ENCODE data around the gene STYXL1.

The STYXL1 gene

DNA sequence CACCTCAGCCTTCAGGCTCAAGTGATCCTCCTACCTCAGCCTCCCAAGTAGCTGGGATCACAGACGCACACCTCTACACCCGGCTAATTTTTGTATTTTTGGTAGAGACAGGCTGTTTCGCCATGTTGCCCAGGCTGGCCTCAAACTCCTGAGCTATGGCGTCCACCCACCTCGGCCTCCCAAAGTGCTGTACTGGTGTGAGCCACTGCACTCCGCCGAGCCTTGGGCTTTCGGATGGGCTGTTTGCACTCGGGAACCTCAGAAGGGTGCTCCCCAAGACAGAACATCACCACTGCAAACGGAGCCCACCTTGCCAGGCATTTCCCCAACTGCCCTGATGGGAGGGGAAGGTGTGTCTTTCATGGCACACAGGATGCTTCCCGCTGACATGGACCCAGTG lies 80.7 kb downstream of the STYXL1 start:
- Histone ChIP-seq H3K9ac (ENCODE audit: low read depth, low read length) (no peak overlapping the region), H3K4me1 (ENCODE audit: insufficient read depth, low read length) (no peaks in the 10 kb centered on the region), H3K9me3 (ENCODE audit: insufficient read depth, low read depth, low read length) (no peaks in the 10 kb centered on the region), H3K36me3 (ENCODE audit: insufficient read depth, low read depth, low read length) (peaks cover 36% of the 10 kb centered on the region; the same call in 1 of the 2 replicates), H3K27me3 (ENCODE audit: insufficient read depth, low read length) (no peaks in the 10 kb centered on the region), H3K4me3 (ENCODE audit: low read length) (no peak overlapping the region), H3K27ac (ENCODE audit: low read length) (no peak overlapping the region)

DNA sequence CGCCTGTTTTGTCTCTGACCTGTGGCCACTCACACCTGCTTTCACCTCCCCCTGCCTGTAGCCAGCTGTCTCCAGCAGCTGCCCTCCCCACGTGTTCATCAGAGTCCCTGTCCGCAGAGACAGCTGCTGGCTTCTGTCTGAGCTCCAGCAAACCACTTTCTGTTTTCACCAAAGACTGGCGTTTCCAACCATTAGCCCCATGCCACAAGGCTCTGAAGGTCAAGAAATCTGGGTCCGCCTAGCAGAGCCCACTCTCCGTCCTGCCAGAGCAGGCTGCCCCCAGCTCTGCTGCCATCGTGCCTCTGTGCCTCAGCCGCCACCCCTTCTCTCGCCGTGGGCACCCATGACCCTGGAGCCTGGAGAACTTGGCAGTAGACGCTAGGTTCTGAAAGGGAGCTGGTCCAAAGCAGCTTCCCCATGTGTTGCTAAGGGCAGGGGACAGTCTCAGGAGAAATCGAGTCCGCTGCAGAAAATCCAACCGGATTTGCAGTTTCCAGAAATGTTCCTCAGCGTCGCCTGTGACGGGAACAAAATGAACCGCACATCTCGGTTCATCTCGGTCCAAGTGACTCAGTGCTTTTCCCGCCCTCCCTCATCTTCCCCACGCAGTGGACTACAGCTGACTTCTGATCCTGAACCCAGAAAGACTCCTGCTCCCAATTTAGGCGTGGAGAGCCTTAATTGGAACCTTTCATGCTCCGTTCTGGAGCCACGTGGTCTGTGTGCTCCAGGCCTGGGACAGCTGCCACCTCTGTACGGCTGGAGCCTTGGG lies 81.4 kb downstream of the STYXL1 start:
- Histone ChIP-seq H3K9me3 (ENCODE audit: insufficient read depth, low read depth, low read length) (no peaks in the 10 kb centered on the region), H3K4me1 (ENCODE audit: insufficient read depth, low read length) (no peaks in the 10 kb centered on the region), H3K36me3 (ENCODE audit: insufficient read depth, low read depth, low read length) (peaks cover 42% of the 10 kb centered on the region; the same call in 1 of the 2 replicates), H3K27ac (ENCODE audit: low read length) (no peak overlapping the region), H3K9ac (ENCODE audit: low read depth, low read length) (no peak overlapping the region), H3K27me3 (ENCODE audit: insufficient read depth, low read length) (no peaks in the 10 kb centered on the region), H3K4me3 (ENCODE audit: low read length) (no peak overlapping the region)

DNA sequence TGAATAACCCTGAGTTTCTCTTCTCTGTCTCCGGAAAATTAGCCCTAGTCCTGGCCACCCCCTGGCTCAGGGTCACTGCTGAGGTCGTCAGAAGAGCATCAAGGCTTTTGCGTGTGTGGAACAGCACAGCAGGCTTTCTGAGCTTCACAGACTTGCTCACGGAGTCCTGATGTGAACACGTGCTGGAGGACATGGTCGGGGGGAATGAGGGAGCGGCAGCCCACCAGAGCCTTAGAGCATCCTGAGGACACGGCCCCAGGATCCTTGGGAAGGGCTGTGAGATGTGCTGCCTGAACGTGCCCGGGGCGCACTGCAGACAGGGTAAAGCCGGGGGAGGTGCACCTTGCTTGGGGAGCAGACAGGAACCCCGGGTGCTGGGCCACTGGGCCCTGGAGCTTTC lies 82.2 kb downstream of the STYXL1 start:
- no peaks in the 10 kb centered on the region for H3K4me1 ChIP-seq (ENCODE audit: insufficient read depth, low read length)
- H3K9me3 ChIP-seq (ENCODE audit: insufficient read depth, low read depth, low read length) = no peaks in the 10 kb centered on the region
- H3K27ac ChIP-seq (ENCODE audit: low read length) = no peak overlapping the region
- no peaks in the 10 kb centered on the region for H3K27me3 ChIP-seq (ENCODE audit: insufficient read depth, low read length)
- no peak overlapping the region for H3K9ac ChIP-seq (ENCODE audit: low read depth, low read length)
- peaks cover 42% of the 10 kb centered on the region; the same call in 1 of the 2 replicates for H3K36me3 ChIP-seq (ENCODE audit: insufficient read depth, low read depth, low read length)
- no peak overlapping the region for H3K4me3 ChIP-seq (ENCODE audit: low read length)

DNA sequence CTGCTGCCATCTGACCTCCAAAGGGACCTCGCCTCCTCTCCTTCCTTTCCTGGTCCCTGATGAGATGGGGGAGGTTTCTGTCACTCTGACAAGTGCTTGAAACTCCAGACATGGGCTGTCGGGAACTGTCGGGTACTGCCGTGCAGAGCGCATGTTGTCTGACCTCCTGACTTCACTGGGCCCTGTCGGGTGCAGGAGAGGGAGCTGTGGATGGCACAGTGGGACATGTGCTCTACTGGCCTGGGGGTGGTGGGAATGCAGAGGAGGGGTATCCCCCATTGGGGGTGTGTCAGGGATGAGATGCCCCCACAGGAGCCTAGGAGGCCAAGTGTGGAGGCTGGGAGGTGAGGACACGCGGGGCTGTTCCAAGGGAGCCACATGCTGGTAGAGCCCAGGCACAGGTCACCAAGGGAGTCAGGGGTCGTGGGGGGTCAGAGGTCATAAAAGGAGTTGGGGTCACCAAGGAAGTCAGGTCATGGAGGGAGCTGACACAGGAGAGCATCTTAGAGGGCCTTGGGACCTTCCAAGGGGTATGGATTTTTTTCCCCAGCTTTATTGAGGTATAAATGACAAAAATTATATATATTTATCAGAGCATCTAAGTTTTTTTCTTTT lies 84.3 kb downstream of the STYXL1 start:
- no peak overlapping the region for H3K4me3 ChIP-seq (ENCODE audit: low read length)
- H3K4me1 ChIP-seq (ENCODE audit: insufficient read depth, low read length) = no peaks in the 10 kb centered on the region
- H3K9me3 ChIP-seq (ENCODE audit: insufficient read depth, low read depth, low read length) = no peaks in the 10 kb centered on the region
- H3K27me3 ChIP-seq (ENCODE audit: insufficient read depth, low read length) = no peaks in the 10 kb centered on the region
- peaks cover 58% of the 10 kb centered on the region for H3K36me3 ChIP-seq (ENCODE audit: insufficient read depth, low read depth, low read length)
- H3K9ac ChIP-seq (ENCODE audit: low read depth, low read length) = no peak overlapping the region
- no peak overlapping the region for H3K27ac ChIP-seq (ENCODE audit: low read length)

DNA sequence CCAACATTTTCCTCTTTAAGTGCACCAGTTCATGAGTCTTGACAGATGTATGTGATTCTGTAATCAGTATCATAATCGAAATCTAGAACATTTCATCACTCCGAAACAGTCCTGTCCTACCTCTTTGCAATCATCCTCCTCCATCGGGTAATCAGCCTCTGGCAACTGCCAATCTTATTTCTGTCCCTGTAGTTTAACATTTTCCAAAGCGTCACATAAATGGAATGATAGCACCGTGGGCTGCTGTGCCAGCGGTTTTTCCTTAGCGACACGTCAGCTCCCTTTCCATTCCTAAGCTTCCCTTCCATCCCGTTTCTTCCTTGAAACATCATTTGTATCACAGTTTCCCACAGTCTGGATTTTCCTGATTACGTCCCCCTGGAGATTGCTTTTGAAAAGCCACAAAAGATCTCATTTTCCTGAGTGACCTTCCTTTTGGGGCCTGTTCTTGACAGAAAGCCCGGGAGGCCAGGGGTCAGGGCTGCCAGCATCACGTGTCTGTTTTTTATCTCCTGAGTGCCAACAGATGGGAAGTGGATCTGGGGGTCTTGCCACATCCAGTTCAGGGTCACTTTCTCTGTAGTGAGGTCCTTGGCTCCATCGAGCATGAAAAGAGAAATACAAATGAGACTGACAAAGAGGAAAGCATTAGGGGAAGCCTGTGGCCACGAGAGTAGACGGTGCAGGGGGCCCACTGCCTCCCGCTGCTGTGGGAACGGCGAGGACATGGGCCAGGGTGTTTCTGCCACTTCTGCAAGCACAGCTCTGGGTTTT lies 85.0 kb downstream of the STYXL1 start:
- Histone ChIP-seq H3K9ac (ENCODE audit: low read depth, low read length) (no peak overlapping the region), H3K9me3 (ENCODE audit: insufficient read depth, low read depth, low read length) (no peaks in the 10 kb centered on the region), H3K4me1 (ENCODE audit: insufficient read depth, low read length) (peaks cover under 1% of the 10 kb centered on the region; the same call in 1 of the 2 replicates), H3K27ac (ENCODE audit: low read length) (no peak overlapping the region), H3K4me3 (ENCODE audit: low read length) (no peak overlapping the region), H3K27me3 (ENCODE audit: insufficient read depth, low read length) (no peaks in the 10 kb centered on the region), H3K36me3 (ENCODE audit: insufficient read depth, low read depth, low read length) (peaks cover 60% of the 10 kb centered on the region)

DNA sequence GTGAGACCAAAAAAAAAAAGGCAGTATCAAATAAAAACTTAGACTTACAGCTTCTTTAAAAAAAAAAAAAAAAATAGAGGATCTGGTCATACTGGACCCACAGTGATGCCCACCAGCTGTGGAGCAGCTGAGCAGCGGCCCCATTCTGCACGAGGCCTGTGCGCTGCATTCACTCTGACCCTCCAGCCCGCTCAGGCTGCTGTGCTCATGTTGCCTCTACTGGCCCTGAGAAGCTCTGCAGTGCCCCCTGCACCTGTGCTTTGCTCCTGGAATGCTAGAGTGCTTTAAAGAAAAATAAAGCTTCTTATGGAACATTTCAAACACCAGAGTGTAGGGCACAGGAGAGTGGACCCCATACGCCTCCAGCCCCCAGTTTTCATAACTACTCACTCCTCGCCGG lies 86.6 kb downstream of the STYXL1 start:
- H3K9me3 ChIP-seq (ENCODE audit: insufficient read depth, low read depth, low read length) = no peaks in the 10 kb centered on the region

DNA sequence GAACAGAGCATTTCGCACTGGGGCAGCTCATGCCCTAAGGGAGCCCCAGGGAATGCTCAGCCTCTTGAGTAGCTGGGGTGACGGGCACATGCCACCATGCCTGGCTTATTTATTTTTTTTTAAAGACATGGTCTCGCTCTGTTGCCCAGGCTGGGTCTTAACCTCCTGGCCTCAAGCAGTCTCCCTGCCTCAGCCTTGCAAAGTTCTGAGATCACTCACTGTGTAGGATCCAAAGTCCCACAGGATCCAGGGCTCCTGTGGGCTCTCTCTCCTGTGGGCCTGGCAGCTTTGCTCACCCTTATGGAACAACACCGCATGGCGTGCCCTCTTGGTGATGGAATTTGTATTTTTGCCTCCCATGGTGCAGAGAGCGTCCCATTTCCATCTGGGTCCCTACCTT lies 87.4 kb downstream of the STYXL1 start:
- H3K9me3 ChIP-seq (ENCODE audit: insufficient read depth, low read depth, low read length) = no peaks in the 10 kb centered on the region
- H3K4me1 ChIP-seq (ENCODE audit: insufficient read depth, low read length) = peaks cover 10% of the 10 kb centered on the region
- no peak overlapping the region for H3K9ac ChIP-seq (ENCODE audit: low read depth, low read length)
- H3K27me3 ChIP-seq (ENCODE audit: insufficient read depth, low read length) = no peaks in the 10 kb centered on the region
- H3K4me3 ChIP-seq (ENCODE audit: low read length) = no peak overlapping the region
- H3K36me3 ChIP-seq (ENCODE audit: insufficient read depth, low read depth, low read length) = peaks cover 66% of the 10 kb centered on the region
- H3K27ac ChIP-seq (ENCODE audit: low read length) = no peak overlapping the region

More for the DNA sequence above, 86.6 kb downstream of the STYXL1 start:
- Histone ChIP-seq H3K9ac (ENCODE audit: low read depth, low read length) (no peak overlapping the region), H3K4me3 (ENCODE audit: low read length) (no peak overlapping the region), H3K27ac (ENCODE audit: low read length) (no peak overlapping the region), H3K27me3 (ENCODE audit: insufficient read depth, low read length) (no peaks in the 10 kb centered on the region), H3K4me1 (ENCODE audit: insufficient read depth, low read length) (peaks cover 10% of the 10 kb centered on the region), H3K36me3 (ENCODE audit: insufficient read depth, low read depth, low read length) (peaks cover 62% of the 10 kb centered on the region)

DNA sequence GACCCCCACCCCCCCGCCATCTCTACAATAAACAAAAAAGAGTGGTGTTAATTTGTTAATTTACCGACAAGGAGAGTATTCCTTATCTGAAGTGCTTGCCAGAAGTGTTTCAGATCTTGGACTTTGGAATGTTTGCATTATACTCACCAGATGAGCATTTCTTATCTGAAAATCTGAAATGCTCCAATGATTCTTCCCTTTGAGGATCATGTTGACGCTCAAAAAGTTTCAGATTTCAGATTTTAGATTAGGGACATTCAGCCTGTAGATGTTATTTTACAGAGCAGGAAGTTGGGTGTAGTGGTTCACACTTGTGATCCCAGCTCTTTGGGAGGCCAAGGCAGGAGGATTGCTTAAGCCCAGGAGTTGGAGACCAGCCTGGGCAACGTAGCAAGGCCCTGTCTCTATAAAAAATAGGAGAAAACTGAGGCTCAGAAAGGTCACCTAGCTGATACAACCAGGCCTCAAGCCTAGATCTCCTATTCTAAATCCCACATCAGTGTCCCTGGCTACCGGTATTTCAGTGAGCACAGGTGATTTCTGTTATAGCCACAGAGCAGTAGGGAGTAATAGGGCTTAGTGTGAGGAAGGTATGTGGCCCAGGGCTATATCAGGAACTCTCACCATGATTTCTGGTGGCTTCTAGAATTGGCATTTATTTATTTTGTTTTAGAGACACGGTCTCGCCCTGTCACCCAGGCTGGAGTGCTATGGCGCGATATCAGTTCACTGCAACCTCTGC lies 88.8 kb downstream of the STYXL1 start:
- Histone ChIP-seq H3K27me3 (ENCODE audit: insufficient read depth, low read length) (no peaks in the 10 kb centered on the region), H3K4me3 (ENCODE audit: low read length) (no peak overlapping the region), H3K9ac (ENCODE audit: low read depth, low read length) (no peak overlapping the region), H3K9me3 (ENCODE audit: insufficient read depth, low read depth, low read length) (no peaks in the 10 kb centered on the region), H3K36me3 (ENCODE audit: insufficient read depth, low read depth, low read length) (peaks cover 74% of the 10 kb centered on the region), H3K4me1 (ENCODE audit: insufficient read depth, low read length) (peaks cover 10% of the 10 kb centered on the region), H3K27ac (ENCODE audit: low read length) (no peak overlapping the region)

DNA sequence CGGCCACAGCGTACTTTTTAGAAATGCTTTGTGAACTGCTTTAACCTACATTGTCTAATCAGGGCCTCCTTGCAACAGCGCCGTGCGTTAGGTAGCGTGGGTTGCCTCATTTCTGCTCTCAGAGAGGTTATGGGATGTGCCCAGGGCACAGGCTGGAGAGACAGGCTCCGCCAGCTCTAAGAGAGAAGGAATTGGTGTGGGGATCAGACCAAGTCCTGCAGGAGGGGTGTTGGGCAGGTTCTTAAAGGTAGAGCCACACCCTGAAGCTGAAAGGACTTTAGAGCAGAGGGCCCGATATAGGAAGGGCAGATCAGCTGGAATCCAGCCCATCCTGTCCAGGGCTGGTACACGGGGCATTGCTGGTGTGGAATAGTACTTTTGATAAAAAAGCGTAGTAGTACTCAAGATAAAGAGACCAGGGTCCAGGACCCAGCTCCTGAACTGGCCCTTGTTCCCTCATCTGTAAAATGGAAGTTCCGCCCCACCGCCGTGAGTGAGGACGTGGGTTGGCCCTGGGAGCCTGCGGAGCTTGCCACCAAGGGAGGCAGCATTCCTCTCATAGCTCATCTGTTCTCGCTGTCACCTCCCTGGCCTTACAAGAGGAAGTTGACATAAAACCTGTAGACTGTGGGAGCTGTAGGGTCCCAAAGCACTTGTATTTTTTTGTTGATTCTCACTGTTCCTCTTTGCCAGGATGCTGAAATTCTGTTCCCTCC lies 90.6 kb downstream of the STYXL1 start:
- H3K27me3 ChIP-seq (ENCODE audit: insufficient read depth, low read length) = no peaks in the 10 kb centered on the region
- H3K9ac ChIP-seq (ENCODE audit: low read depth, low read length) = no peak overlapping the region; the same call in 1 of the 2 replicates
- H3K4me1 ChIP-seq (ENCODE audit: insufficient read depth, low read length) = peaks cover 10% of the 10 kb centered on the region
- no peak overlapping the region for H3K4me3 ChIP-seq (ENCODE audit: low read length)
- H3K27ac ChIP-seq (ENCODE audit: low read length) = no peak overlapping the region
- H3K9me3 ChIP-seq (ENCODE audit: insufficient read depth, low read depth, low read length) = no peaks in the 10 kb centered on the region
- H3K36me3 ChIP-seq (ENCODE audit: insufficient read depth, low read depth, low read length) = peaks cover 67% of the 10 kb centered on the region

DNA sequence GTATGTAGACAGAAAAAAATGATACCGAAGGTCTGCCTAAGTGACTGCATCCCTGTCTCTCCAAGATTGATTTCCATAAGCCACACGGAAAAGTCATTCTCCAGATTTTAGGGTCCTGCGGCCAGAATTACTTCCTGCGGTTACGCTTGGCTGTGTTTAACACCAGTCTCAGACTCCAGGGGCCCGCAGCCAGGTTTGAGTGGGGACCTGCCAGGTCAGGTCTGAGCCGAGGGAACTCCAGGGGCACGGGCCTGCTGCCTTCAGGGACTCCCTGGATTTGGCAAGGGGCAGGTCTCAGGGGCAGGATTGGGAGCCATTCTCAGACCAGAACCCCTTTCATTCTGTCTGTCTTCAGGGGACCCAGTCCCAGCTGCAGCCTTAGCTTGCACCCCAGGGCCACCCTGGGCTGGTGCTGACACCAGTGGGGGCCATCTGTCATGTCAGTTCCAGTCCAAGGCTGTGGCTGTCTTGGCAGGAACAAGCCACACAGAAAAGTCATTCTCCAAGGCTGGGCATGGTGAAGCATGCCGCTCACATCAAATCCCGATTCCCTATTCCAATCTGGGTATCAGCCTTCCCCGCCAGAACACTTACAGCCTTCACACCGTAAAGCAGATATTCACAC lies 92.4 kb downstream of the STYXL1 start:
- no peaks in the 10 kb centered on the region for H3K27me3 ChIP-seq (ENCODE audit: insufficient read depth, low read length)
- H3K4me3 ChIP-seq (ENCODE audit: low read length) = no peak overlapping the region
- no peak overlapping the region for H3K27ac ChIP-seq (ENCODE audit: low read length)
- H3K9ac ChIP-seq (ENCODE audit: low read depth, low read length) = no peak overlapping the region
- peaks cover 10% of the 10 kb centered on the region for H3K4me1 ChIP-seq (ENCODE audit: insufficient read depth, low read length)
- peaks cover 57% of the 10 kb centered on the region for H3K36me3 ChIP-seq (ENCODE audit: insufficient read depth, low read depth, low read length)
- no peaks in the 10 kb centered on the region for H3K9me3 ChIP-seq (ENCODE audit: insufficient read depth, low read depth, low read length)

All from iPS-20b (cell line).